ENCODE results near the gene LYPD6B. TPM values are rescaled to one million over a fixed set of nuclear protein-coding genes. Genes with fewer than 3 reads are reported as not detected.

The LYPD6B gene
- total RNA-seq, 4 donors from 2014 or later = 70.2 to 96.6 (median 74.2) TPM

DNA sequence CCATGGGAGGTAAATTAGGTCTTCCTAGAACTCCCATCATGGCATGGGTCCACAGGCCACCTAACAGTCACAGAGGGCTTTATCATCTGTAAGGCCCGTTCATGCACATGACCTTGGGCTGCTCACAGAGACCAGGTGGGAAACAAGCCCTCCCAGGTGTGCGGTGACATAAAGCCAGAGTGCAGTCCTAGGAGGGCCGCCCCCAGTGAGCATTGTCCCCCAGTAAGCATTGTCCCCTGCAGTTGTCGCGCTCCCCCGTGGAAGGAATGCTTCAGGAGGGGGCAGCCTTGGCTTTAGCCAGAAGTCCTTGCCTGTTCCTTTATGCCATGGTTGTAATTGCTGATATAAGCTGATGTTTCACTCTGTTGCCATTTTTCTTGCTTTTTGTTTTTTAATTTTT, 41.7 kb upstream of the LYPD6B start:
- no peak overlapping the region for H3K4me3 ChIP-seq (ENCODE audit: low read depth, poor library complexity, severe bottlenecking)
- intact Hi-C loops (cut with DNase I; ENCODE audit: low total_unique reads) = no loop called here
- no peak for DNase-seq (ENCODE audit: low spot score in 2 of 2)
- TF ChIP-seq POLR2A (IDR thresholded peaks at IDR 0.05) = no peak
- TF ChIP-seq, protein P1, sequence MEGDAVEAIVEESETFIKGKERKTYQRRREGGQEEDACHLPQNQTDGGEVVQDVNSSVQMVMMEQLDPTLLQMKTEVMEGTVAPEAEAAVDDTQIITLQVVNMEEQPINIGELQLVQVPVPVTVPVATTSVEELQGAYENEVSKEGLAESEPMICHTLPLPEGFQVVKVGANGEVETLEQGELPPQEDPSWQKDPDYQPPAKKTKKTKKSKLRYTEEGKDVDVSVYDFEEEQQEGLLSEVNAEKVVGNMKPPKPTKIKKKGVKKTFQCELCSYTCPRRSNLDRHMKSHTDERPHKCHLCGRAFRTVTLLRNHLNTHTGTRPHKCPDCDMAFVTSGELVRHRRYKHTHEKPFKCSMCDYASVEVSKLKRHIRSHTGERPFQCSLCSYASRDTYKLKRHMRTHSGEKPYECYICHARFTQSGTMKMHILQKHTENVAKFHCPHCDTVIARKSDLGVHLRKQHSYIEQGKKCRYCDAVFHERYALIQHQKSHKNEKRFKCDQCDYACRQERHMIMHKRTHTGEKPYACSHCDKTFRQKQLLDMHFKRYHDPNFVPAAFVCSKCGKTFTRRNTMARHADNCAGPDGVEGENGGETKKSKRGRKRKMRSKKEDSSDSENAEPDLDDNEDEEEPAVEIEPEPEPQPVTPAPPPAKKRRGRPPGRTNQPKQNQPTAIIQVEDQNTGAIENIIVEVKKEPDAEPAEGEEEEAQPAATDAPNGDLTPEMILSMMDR (IDR thresholded peaks at IDR 0.05) = no peak
- WGBS, 2 donors = 94% methylated on average over 6 of the region's 6 CpGs

DNA sequence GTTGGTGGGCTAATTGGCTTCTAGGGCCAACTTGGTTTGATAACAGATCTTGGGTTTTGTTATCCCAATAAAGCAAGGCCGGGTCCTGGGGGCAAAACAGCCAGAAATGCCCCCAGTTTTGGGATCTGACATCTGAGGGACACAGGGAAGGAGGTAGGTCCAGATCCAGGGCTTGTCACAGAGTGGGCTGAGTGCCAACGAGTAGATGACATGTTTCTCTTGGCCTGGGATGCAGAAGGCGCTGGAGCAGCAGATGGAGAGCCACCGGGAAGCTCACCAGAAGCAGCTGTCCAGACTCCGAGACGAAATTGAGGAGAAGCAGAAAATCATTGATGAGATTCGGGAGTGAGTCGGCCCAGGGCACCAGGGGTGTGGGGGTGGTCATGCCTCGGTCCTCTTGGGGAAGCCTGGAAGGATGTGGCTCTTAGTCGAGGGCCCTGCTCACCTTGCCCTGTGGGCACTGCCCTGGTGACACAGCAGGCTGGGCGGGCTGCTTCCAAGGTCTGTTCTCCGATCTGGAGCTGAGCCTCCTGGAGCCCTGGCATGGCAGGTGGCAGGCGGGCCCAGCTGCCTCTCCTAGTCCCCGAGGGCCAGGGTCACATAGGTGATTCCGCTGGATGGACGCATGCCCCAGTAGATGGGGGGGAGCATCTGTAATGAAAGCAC, 40.2 kb upstream of the LYPD6B start:
- intact Hi-C loops (cut with DNase I; ENCODE audit: low total_unique reads) = no loop called here
- H3K4me3 ChIP-seq (ENCODE audit: low read depth, poor library complexity, severe bottlenecking) = no peak overlapping the region
- no peak for DNase-seq (ENCODE audit: low spot score in 2 of 2)
- TF ChIP-seq, protein P1 (IDR thresholded peaks at IDR 0.05) = no peak
- 87 to 89% methylated on average over 15 to 16 of the region's 16 CpGs for WGBS, 2 donors

DNA sequence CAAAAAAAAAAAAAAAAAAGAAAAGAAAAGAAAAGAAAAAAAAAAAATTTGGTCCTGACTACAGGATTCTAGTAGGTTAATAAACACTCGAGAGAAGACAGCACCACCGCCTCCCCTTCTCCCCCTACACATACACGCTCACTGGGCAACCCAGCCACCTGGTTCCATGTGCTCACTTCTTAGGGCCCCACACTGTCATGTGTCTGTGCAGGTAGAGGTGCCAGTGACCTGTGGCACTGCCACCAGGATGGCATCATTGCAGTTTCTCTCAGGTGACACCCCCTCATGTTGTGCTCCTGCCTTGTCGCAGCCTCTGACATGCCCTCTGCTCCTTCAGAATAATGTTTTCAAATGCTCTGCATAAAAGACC, 39.7 kb upstream of the LYPD6B start:
- 92 to 98% methylated on average over 4 of the region's 4 CpGs for WGBS, 2 donors
- TF ChIP-seq POLR2A (IDR thresholded peaks at IDR 0.05) = no peak
- TF ChIP-seq, protein P1 (IDR thresholded peaks at IDR 0.05) = no peak
- no peak overlapping the region for H3K4me3 ChIP-seq (ENCODE audit: low read depth, poor library complexity, severe bottlenecking)
- DNase-seq (ENCODE audit: low spot score in 2 of 2) = no peak
- intact Hi-C loops (cut with DNase I; ENCODE audit: low total_unique reads) = no loop called here

DNA sequence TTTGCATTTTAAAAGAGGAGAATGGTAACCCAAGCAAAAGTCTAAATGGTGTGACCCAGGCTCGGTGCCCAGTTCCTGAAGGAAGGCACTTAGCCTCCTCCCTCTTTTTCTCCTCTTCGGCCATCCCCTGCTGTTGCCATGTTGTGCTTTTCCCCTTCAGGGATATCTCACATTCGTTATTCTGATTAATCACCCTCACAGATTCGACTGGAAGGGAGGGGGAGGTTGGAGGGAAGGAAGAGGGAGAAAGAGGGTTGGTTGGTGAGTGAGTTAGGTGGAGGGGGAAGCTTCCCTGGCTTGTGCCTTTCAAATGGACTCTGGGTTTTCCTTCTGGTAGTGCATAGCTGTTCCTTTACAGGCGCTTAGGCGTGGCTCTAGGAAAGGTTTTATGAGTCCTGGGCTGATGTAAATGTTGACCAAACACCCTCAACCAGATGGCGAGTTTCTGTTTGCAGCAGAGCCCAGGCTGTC, 39.0 kb upstream of the LYPD6B start:
- no peak overlapping the region for H3K4me3 ChIP-seq (ENCODE audit: low read depth, poor library complexity, severe bottlenecking)
- WGBS, 2 donors = 40 to 43% methylated on average over 7 of the region's 7 CpGs
- intact Hi-C loops (cut with DNase I; ENCODE audit: low total_unique reads) = no loop called here
- TF ChIP-seq POLR2A (IDR thresholded peaks at IDR 0.05) = no peak
- TF ChIP-seq, protein P1 (IDR thresholded peaks at IDR 0.05) = no peak
- no peak for DNase-seq (ENCODE audit: low spot score in 2 of 2)

DNA sequence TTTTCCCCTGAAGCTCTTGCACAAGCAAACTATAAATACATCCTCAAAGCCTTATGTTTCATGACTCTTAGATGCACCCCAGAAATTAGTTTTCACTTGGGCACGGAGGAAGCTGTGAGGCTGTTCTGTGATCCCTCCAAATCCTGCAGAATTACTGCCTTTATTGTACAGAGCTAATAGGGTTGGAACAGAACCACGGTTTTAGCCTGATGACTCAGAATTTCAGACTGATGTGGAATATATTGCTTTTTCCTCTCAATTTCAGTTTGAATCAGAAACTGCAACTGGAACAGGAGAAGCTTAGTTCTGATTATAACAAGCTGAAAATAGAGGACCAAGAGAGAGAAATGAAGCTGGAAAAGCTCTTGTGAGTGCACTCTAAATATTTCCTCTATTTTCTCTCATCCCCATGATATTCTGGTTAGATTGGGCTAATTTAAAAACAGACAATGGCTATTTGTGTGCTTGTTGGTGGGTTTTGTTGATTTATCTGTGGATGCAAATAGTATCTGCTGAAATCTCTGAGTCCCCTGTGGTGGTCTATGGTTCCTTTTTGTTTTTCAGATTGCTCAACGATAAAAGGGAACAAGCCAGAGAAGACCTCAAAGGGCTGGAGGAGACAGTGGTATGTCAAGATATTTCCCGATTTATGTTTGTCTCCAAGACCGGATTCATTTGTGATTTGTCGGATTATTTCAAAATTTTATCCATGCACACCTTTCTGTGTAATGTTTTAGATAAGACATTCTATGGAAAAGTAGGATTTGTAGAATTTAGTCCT, 38.2 kb upstream of the LYPD6B start:
- TF ChIP-seq, protein P1 (IDR thresholded peaks at IDR 0.05) = no peak
- no peak for TF ChIP-seq POLR2A (IDR thresholded peaks at IDR 0.05)
- 59 to 60% methylated on average over 6 of the region's 6 CpGs for WGBS, 2 donors
- H3K4me3 ChIP-seq (ENCODE audit: low read depth, poor library complexity, severe bottlenecking) = no peak overlapping the region
- intact Hi-C loops (cut with DNase I; ENCODE audit: low total_unique reads) = no loop called here
- DNase-seq (ENCODE audit: low spot score in 2 of 2) = no peak

Measured in lower leg skin (tissue), 4 donors.